ENCODE measurements around the gene TMEM52.

DNA sequence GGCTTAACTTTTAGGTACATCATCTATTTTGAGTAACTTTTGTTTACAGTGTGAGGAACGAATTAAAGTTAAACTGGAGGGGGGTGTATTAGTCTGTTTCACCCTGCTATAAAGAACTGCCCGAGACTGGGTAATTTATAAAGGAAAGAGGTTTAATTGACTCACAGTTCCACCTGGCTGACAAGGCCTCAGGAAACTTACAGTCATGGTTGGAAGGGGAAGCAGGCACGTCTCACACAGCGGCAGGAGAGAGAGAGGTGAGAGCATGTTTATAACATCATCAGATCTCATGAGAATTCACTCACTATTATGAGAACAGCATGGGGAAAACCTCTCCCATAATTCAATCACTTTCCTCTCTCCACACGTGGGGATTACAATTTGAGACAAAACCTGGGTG lies 31.9 kb upstream of the TMEM52 start:
- TF ChIP-seq CTCF (IDR thresholded peaks at IDR 0.05) (no peak), POLR2A (IDR thresholded peaks at IDR 0.05) (no peak)

Data from prostate gland (tissue), 2 donors.